GM12875 (cell line): ENCODE measurements around the gene GABRR2.

Source experiments
- H3K4me3 ChIP-seq: one replicate; pipeline ENCODE4 v1.5.1; 2011; ENCODE audit warnings: low read depth, low read length, control low read depth
- TF ChIP-seq, protein P1 (sequence below): IDR thresholded peaks from 2 replicates; pipeline ENCODE4 v1.5.1; 2011; ENCODE audit warnings: low read depth, mild to moderate bottlenecking, control low read depth, inconsistent platforms, low read length, moderate library complexity, borderline replicate concordance; ENCODE audit not compliant: insufficient read depth

GABRR2 gene

DNA sequence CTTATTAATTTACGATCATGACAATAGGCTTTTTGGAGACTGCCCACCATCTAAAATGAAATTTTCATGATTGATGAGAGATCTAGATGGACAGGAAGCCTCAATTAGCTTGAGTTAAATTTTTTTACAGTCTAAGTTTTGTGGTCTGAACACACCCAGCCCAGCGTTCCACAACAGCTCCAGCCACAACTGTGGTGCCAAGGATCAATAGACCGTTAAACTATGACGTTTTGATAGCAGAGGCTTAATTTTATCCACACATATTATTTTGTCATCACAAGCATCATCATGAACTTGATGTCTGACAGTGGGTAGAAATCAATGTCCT, 92.4 kb downstream of the GABRR2 start:
- H3K4me3 ChIP-seq, result no peak overlapping the region
- TF ChIP-seq, protein P1, sequence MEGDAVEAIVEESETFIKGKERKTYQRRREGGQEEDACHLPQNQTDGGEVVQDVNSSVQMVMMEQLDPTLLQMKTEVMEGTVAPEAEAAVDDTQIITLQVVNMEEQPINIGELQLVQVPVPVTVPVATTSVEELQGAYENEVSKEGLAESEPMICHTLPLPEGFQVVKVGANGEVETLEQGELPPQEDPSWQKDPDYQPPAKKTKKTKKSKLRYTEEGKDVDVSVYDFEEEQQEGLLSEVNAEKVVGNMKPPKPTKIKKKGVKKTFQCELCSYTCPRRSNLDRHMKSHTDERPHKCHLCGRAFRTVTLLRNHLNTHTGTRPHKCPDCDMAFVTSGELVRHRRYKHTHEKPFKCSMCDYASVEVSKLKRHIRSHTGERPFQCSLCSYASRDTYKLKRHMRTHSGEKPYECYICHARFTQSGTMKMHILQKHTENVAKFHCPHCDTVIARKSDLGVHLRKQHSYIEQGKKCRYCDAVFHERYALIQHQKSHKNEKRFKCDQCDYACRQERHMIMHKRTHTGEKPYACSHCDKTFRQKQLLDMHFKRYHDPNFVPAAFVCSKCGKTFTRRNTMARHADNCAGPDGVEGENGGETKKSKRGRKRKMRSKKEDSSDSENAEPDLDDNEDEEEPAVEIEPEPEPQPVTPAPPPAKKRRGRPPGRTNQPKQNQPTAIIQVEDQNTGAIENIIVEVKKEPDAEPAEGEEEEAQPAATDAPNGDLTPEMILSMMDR, result no peak

DNA sequence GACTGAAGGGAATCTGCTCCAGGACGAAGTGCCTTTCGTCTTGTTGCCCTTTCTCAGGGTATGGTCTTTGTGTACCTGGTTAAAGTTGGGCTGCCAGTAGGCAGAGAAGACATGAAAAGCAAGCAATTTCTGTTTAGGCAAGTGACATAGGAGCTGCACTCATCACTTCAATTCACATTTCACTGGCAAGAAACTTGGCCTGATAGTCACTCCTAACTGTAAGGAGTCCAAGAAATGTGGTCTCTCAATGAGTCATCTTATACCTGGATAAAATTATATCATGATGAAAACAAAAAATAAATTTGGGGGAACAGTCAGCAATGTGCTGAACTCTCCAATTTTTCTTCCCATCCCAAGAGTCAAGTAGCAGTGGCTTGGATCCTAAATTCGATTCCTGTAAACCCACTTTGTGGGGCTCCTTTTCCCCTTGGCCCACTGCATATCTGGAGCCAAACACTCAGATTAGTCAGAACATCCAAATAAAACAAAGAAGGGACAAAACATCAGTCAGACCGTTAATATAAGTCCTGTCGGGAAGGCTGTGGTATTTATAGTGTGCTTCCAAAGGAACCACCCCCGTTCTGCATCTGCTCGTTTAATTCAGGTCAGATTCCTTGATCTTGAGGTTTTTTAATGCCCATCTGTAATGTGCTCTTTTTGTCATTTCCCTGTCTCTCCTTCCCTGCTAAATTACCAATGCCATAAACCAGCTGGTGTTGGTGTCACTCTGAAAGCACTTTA, 93.0 kb downstream of the GABRR2 start:
- H3K4me3 ChIP-seq, result no peak overlapping the region
- TF ChIP-seq, protein P1, result no peak

DNA sequence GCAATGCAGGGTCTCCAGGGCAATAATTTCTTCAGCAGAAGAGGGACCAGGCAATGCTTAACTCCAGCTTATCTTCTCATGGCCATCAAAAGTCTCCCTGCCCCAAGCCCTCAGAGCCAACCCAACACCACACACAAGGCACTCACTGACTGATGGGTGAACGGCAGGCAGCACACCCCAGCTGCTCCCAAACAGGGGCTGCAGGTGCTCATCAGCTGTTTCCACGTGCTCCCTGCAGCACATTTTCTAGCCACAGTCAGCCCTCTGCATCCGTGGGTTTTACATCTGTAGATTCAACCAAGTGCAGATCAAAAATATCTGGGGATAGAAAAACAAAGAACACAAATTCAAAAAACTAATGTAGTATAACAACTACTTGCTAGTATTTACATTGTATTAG, 94.0 kb downstream of the GABRR2 start:
- no peak overlapping the region for H3K4me3 ChIP-seq
- TF ChIP-seq, protein P1, result no peak

DNA sequence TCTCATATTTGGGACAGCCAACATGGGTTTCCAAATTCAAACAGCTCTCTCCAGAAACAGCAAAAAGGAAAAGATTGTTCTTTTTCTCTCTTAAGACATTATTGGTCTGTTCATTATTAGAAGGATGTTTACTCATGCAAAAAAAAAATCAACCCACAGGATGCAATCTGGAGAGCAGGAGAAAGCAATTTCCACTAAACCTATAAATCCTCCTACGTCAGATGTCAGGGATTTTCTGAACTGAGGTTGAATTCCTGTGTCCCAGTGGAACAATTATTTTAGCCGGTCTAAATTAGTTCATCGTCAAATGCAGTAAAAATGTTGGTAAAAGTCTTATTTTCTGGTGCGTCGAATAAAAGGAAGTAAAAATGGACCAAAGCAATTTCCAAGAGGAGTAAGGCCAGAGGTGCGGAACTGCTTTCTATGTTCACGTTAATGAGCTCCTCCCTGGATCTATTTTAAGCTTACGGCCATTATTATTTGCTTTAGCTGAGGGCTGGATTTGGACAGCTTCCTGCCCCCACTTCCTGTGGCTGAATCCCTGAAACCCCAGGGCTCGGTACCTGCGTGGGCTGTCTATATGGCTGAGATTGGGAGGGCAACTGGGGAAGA, 97.7 kb downstream of the GABRR2 start, which contains the start of gene GABRR1:
Gene GABRR1, minus strand, starts transcription at position 60 of the 612 bp plus-strand sequence. Its CDS starts 36 bp downstream, at position 24.
- H3K4me3 ChIP-seq, result no peak within 1 kb of the TSS
- TF ChIP-seq, protein P1, result no peak

DNA sequence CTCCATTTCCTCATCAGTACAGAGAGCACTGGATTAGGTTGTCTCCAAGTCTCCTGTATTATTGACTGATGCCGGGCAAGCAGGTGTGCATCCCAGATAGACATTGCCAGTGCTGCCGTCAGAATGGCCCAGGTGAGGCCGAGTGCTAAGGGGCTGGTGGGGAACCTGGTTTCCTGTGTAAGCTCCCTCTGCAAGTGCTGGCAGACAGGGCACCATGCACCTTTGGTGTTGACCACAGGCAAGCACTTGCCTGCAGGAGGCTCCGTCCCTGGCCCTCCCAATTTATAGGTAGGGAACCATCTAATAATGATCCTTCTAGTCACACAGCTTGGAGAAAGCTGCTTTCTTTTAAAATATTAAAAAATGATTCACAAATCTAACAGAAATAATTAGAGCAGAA, 98.7 kb downstream of the GABRR2 start:
- TF ChIP-seq, protein P1, result no peak
- no peak overlapping the region for H3K4me3 ChIP-seq

DNA sequence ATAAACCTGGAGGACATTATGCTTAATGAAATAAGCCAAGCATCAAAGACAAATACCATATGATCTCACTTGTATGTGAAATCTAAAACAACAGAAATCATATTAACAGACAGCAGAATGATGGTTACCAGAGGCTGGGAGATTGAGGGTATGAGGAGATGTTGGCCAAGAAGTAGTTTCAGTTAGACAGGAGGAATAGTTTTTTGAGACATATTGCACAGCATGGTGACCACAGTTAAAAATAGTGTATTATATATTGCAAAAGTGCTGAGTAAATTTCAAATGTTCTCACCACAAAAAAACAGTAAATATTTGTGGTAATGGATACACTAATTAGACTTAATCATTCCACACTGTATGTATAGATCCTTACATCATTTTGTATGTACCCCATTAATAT, 99.7 kb downstream of the GABRR2 start:
- H3K4me3 ChIP-seq, result no peak overlapping the region
- TF ChIP-seq, protein P1, result no peak

DNA sequence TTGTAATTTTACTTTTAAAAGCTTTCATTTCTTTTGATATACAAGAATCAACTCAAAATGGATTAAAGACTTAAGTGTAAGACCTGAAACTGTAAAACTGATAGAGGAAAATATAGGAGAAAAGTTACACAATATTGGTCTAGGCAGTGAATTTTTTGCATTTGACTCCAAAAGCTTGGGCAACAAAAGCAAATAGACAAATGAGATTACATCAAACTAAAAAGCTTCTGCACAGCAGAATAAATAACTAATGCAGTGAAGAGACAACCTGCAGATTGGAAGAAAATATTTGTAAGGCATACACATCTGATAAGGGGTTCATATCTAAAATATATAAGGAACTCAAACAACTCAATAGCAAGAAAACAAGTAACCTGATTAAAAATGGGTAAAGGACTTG, 100.9 kb downstream of the GABRR2 start:
- H3K4me3 ChIP-seq, result no peak overlapping the region
- TF ChIP-seq, protein P1, result no peak
